ENCODE measurements around the gene KLRD1. TPM values are rescaled to one million over a fixed set of nuclear protein-coding genes. Genes with fewer than 3 reads are reported as not detected.
"Not testable (repeated sequence)": the region's sequence is repeated elsewhere in the genome, so short reads cannot be mapped to it uniquely, and the experiment has no call there.

The KLRD1 gene
- total RNA-seq (2014; rRNA removed; shearing (Covaris generic)), result not detected in 2 replicates

GRCh38 chr12:10307630-10308029 lies at the start of gene KLRD1:
KLRD1 (plus strand) TSS chr12:10307870; CDS start chr12:10308078, 208 bp downstream.
- no peak for DNase-seq (ENCODE audit: low spot score)

GRCh38 chr12:10260927-10261326 lies 46.7 kb upstream of the KLRD1 start:
- DNase-seq (ENCODE audit: low spot score), result no peak

- DNase-seq (ENCODE audit: low spot score), result no peak
Observed at GRCh38 chr12:10268037-10268436, 39.6 kb upstream of the KLRD1 start.

- DNase-seq (ENCODE audit: low spot score), result no peak
Observed at GRCh38 chr12:10272467-10272866, 35.2 kb upstream of the KLRD1 start.

- no peak for DNase-seq (ENCODE audit: low spot score)
Observed at GRCh38 chr12:10276774-10277173, 30.9 kb upstream of the KLRD1 start.

- no peak for DNase-seq (ENCODE audit: low spot score)
Observed at GRCh38 chr12:10278104-10278503, 29.6 kb upstream of the KLRD1 start.

GRCh38 chr12:10279937-10280336 lies 27.7 kb upstream of the KLRD1 start:
- DNase-seq (ENCODE audit: low spot score), result no peak

- DNase-seq (ENCODE audit: low spot score), result no peak
Observed at GRCh38 chr12:10283027-10283426, 24.6 kb upstream of the KLRD1 start.

GRCh38 chr12:10285919-10286318 lies 21.8 kb upstream of the KLRD1 start:
- no peak for DNase-seq (ENCODE audit: low spot score)

- no peak for DNase-seq (ENCODE audit: low spot score)
Observed at GRCh38 chr12:10289005-10289754, 18.5 kb upstream of the KLRD1 start.

GRCh38 chr12:10291030-10291429 lies 16.6 kb upstream of the KLRD1 start:
- DNase-seq (ENCODE audit: low spot score), result no peak

- DNase-seq (ENCODE audit: low spot score), result no peak
Observed at GRCh38 chr12:10293151-10293550, 14.5 kb upstream of the KLRD1 start.

GRCh38 chr12:10293570-10294227 lies 14.0 kb upstream of the KLRD1 start:
- DNase-seq (ENCODE audit: low spot score), result no peak

GRCh38 chr12:10301103-10301502 lies 6.6 kb upstream of the KLRD1 start:
- DNase-seq (ENCODE audit: low spot score), result no peak

GRCh38 chr12:10304161-10304574 lies 3.5 kb upstream of the KLRD1 start:
- DNase-seq (ENCODE audit: low spot score), result peak; percentile 41

GRCh38 chr12:10305411-10305810 lies 2.3 kb upstream of the KLRD1 start:
- no peak for DNase-seq (ENCODE audit: low spot score)

- DNase-seq (ENCODE audit: low spot score), result no peak
Observed at GRCh38 chr12:10310926-10311720, 3.5 kb downstream of the KLRD1 start.

GRCh38 chr12:10319388-10319787 lies 11.7 kb downstream of the KLRD1 start:
- no peak for DNase-seq (ENCODE audit: low spot score)

GRCh38 chr12:10320643-10321042 lies 13.0 kb downstream of the KLRD1 start:
- no peak for DNase-seq (ENCODE audit: low spot score)

GRCh38 chr12:10328691-10329090 lies 21.0 kb downstream of the KLRD1 start:
- DNase-seq (ENCODE audit: low spot score), result not testable (repeated sequence)

- DNase-seq (ENCODE audit: low spot score), result peak; percentile 21
Observed at GRCh38 chr12:10331642-10332239, 24.1 kb downstream of the KLRD1 start.

GRCh38 chr12:10336196-10336595 lies 28.5 kb downstream of the KLRD1 start:
- DNase-seq (ENCODE audit: low spot score), result not testable (repeated sequence)

Data from A172 (cell line).